GM12878 (cell line): Measurements from ENCODE around the gene ERVFRD-1. TPM values are rescaled to one million over a fixed set of nuclear protein-coding genes. Genes with fewer than 3 reads are reported as not detected.

Experiments used
- ATAC-seq: fragments of 200-7000 bp; cut with Tn5 transposase; 3 replicates; pipeline ENCODE4 v1.9.1; 2020; ENCODE audit warnings: mild to moderate bottlenecking, moderate library complexity
- BruUV-seq: library from RNA; stranded (reverse); fragments of 400-500 nt; replicated peaks from 2 replicates; lab custom pipeline; 2021; lab: Mats Ljungman, UMichigan
- CTCF ChIA-PET: fragments of 300-600 bp; sonication (Branson Sonifier 250); formaldehyde crosslinking; extraction: SDS; loops from one replicate; lab custom pipeline; 2021; ENCODE audit warnings: inconsistent platforms; lab: Yijun Ruan, JAX
- POLR2A ChIA-PET: fragments of 350-600 bp; formaldehyde crosslinking; extraction: SDS; loops from one replicate; lab custom pipeline; 2021; ENCODE audit warnings: inconsistent platforms; lab: Charles Lee
- RAD21 ChIA-PET: fragments of 300-600 bp; sonication (Branson Sonifier 250); formaldehyde crosslinking; loops from one replicate; lab custom pipeline; 2023; ENCODE audit warnings: antibody characterized with exemption; ENCODE audit not compliant: unreplicated experiment; lab: Charles Lee
- SMC1A ChIA-PET: fragments of 300-600 bp; sonication (Branson Sonifier 250); formaldehyde crosslinking; loops from one replicate; lab custom pipeline; 2023; ENCODE audit not compliant: unreplicated experiment, uncharacterized antibody; lab: Charles Lee
- DNase-seq: peaks from one replicate; pipeline ENCODE4 v3.0.0-alpha.2; 2011; ENCODE audit warnings: low read depth, low spot score
- FAIRE-seq: peaks from 3 replicates; lab custom pipeline; 2011; peaks lifted over from hg19 to GRCh38; lab: Jason Lieb, UNC
- H2AFZ ChIP-seq: 2 replicates; pipeline ENCODE4 v1.6.0; 2011; ENCODE audit warnings: low read depth, low read length, control low read depth; ENCODE audit not compliant: control insufficient read depth
- H3K27ac ChIP-seq: 2 replicates; pipeline ENCODE4 v1.5.1; 2011; ENCODE audit warnings: control low read depth; ENCODE audit not compliant: control insufficient read depth, insufficient read depth
- H3K27me3 ChIP-seq, 2 experiments: replicated peaks in 1 of 2; 2 replicates each; pipeline versions ENCODE4 v1.6.0 to v1.6.1; 2011; ENCODE audit warnings: low read length in 1 of 2; ENCODE audit not compliant: control insufficient read depth in 2 of 2, insufficient read depth in 2 of 2
- H3K36me3 ChIP-seq, 2 experiments: 2 replicates each; pipeline ENCODE4 v1.5.1; 2011; ENCODE audit warnings: low read length in 1 of 2; ENCODE audit not compliant: control insufficient read depth in 2 of 2, insufficient read depth in 2 of 2
- H3K4me1 ChIP-seq: 2 replicates; pipeline ENCODE4 v1.6.1; 2011; ENCODE audit warnings: mild to moderate bottlenecking, low read length, moderate library complexity, mixed read lengths; ENCODE audit not compliant: control insufficient read depth, insufficient read depth
- H3K4me2 ChIP-seq: 2 replicates; pipeline ENCODE4 v1.6.0; 2011; ENCODE audit warnings: control low read depth; ENCODE audit not compliant: control insufficient read depth, insufficient read depth
- H3K4me3 ChIP-seq: fragments of 200-600 bp; sonication (generic); 2 replicates; pipeline ENCODE4 v1.5.1; 2016
- H3K79me2 ChIP-seq: 2 replicates; pipeline ENCODE4 v1.6.0; 2011; ENCODE audit warnings: low read length; ENCODE audit not compliant: control insufficient read depth, insufficient read depth
- H3K9ac ChIP-seq: 2 replicates; pipeline ENCODE4 v1.8.0; 2011; ENCODE audit warnings: low read length, control low read depth, mixed read lengths; ENCODE audit not compliant: control insufficient read depth, insufficient read depth
- H3K9me3 ChIP-seq: replicated peaks from 3 replicates; pipeline ENCODE4 v1.5.1; 2011; ENCODE audit warnings: mild to moderate bottlenecking, low read length; ENCODE audit not compliant: control insufficient read depth, insufficient read depth
- H4K20me1 ChIP-seq: 2 replicates; pipeline ENCODE4 v1.6.0; 2011; ENCODE audit not compliant: control insufficient read depth, insufficient read depth
- ATF7 ChIP-seq: fragments of 450-650 bp; IDR thresholded peaks from 2 replicates; pipeline ENCODE4 v1.6.1; 2016; ENCODE audit warnings: low read depth, mild to moderate bottlenecking
- CEBPZ ChIP-seq: fragments of 150-350 bp; IDR thresholded peaks from 2 replicates; pipeline ENCODE4 v1.6.1; 2016; ENCODE audit warnings: low read depth, low read length
- CHD1 ChIP-seq: IDR thresholded peaks from 2 replicates; pipeline ENCODE4 v1.6.1; 2012; ENCODE audit warnings: low read depth, low read length, improper control_type of control experiment
- CHD4 ChIP-seq: fragments of 200-600 bp; sonication (generic); IDR thresholded peaks from 2 replicates; pipeline ENCODE4 v1.6.1; 2016; ENCODE audit warnings: mild to moderate bottlenecking
- CREB1 ChIP-seq: IDR thresholded peaks from 2 replicates; pipeline ENCODE4 v1.6.1; 2012; ENCODE audit warnings: low read depth, mild to moderate bottlenecking, inconsistent platforms
- CREM ChIP-seq: IDR thresholded peaks from 2 replicates; pipeline ENCODE4 v1.6.1; 2014; ENCODE audit warnings: antibody characterized with exemption, low read depth
- EED ChIP-seq: sonication (generic); IDR thresholded peaks from 2 replicates; pipeline ENCODE4 v1.6.1; 2016; ENCODE audit warnings: antibody characterized with exemption, low read depth
- ESRRA ChIP-seq: IDR thresholded peaks from 2 replicates; pipeline ENCODE4 v1.6.1; 2012; ENCODE audit warnings: mild to moderate bottlenecking, low read length, improper control_type of control experiment
- ETV6 ChIP-seq, 2 experiments: fragments of 450-650 bp in 1 of 2; IDR thresholded peaks in 1 of 2; conservative IDR thresholded peaks in 1 of 2; 2 replicates each; pipeline ENCODE4 v1.6.1; 2014; ENCODE audit warnings: antibody characterized with exemption in 1 of 2, borderline replicate concordance in 1 of 2, low read depth in 1 of 2, mild to moderate bottlenecking in 1 of 2, moderate library complexity in 1 of 2
- FOXM1 ChIP-seq: IDR thresholded peaks from 2 replicates; pipeline ENCODE4 v1.6.1; 2012; ENCODE audit warnings: low read depth, mild to moderate bottlenecking, inconsistent platforms, low read length, moderate library complexity
- GATAD2B ChIP-seq: fragments of 450-650 bp; conservative IDR thresholded peaks from 2 replicates; pipeline ENCODE4 v1.6.1; 2017; ENCODE audit warnings: low read depth, mild to moderate bottlenecking, moderate library complexity
- MYB ChIP-seq: fragments of 150-350 bp; IDR thresholded peaks from 2 replicates; pipeline ENCODE4 v1.6.1; 2014; ENCODE audit warnings: mild to moderate bottlenecking, low read depth, low read length, borderline replicate concordance
- NFIC ChIP-seq: IDR thresholded peaks from 2 replicates; pipeline ENCODE4 v1.6.1; 2012; ENCODE audit warnings: low read depth, mild to moderate bottlenecking, inconsistent platforms, low read length, moderate library complexity
- POU2F2 ChIP-seq: IDR thresholded peaks from 3 replicates; pipeline ENCODE4 v1.6.1; 2011; ENCODE audit warnings: low read depth, mild to moderate bottlenecking, low read length, borderline replicate concordance
- RBBP5 ChIP-seq: fragments of 200-600 bp; sonication (generic); conservative IDR thresholded peaks from 2 replicates; pipeline ENCODE4 v1.6.1; 2016
- SIN3A ChIP-seq: IDR thresholded peaks from 2 replicates; pipeline ENCODE4 v1.6.1; 2012; ENCODE audit warnings: low read depth, low read length, improper control_type of control experiment
- SPI1 ChIP-seq: IDR thresholded peaks from 2 replicates; pipeline ENCODE4 v1.6.1; 2011; ENCODE audit warnings: low read depth, mild to moderate bottlenecking, low read length, moderate library complexity, borderline replicate concordance; ENCODE audit not compliant: insufficient read depth
- WGBS: methylation state at CpG from one replicate; pipeline ENCODE4 v1.1.6; 2016; ENCODE audit warnings: low lambda C conversion rate; ENCODE audit not compliant: insufficient replicate concordance, insufficient coverage; ENCODE audit errors: missing lambda C conversion rate; 5-methylcytosine and 5-hydroxymethylcytosine counted together
- in situ Hi-C: fragments of 300-500 bp; cut with MboI; formaldehyde crosslinking; loops from 9 replicates; pipeline ENCODE4 v1.14.3; 2018; ENCODE audit warnings: mixed read lengths
- intact Hi-C: fragments of 100-400 bp; cut with micrococcal nuclease; formaldehyde crosslinking; loops from one replicate; pipeline ENCODE4 v1.14.2; 2022; ENCODE audit not compliant: unreplicated experiment
- polyA plus RNA-seq, 11 experiments: library from polyadenylated mRNA; depleted of rRNA in 4 of 11; unstranded in 6 of 11; stranded (reverse) in 5 of 11; fragments of >200 nt; fragmentation: Nextera tagmentation in 4 of 11; fragmentation: Illumina TruSeq in 1 of 11; extraction: Ambion mirVana in 4 of 11; extraction: Trizol in 1 of 11; gene quantifications; 1 replicate in 1 of 11; 2 replicates in 10 of 11; pipeline versions ENCODE4 v1.2.1 to v1.2.3, GENCODE V29; 2011 to 2016; ENCODE audit warnings: inconsistent platforms in 2 of 11, missing spikeins in 2 of 11, low read depth in 1 of 11
- total RNA-seq, 4 experiments: library from RNA; depleted of rRNA in 3 of 4; stranded (reverse); fragments of >200 nt in 3 of 4; fragmentation: Illumina TruSeq in 1 of 4; extraction: Trizol in 1 of 4; gene quantifications; 2 replicates each; pipeline versions ENCODE4 v1.2.1 to v1.2.3, GENCODE V29; 2013 to 2021
- TF ChIP-seq, protein P1 (sequence below): IDR thresholded peaks from 2 replicates; pipeline ENCODE4 v1.6.1; 2012; ENCODE audit warnings: low read depth, low read length, improper control_type of control experiment
- TF ChIP-seq, protein P2 (sequence below): IDR thresholded peaks from 2 replicates; pipeline ENCODE4 v1.6.1; 2011; ENCODE audit warnings: low read depth, low read length, improper control_type of control experiment, borderline replicate concordance

Gene ERVFRD-1
- total and polyA plus RNA-seq, 10 of the 15 experiments (the other 5 are each of a cell fraction or from before 2014, with no cell fraction given): 0.03 to 0.11 (median 0.07) TPM; not detected in 7

DNA sequence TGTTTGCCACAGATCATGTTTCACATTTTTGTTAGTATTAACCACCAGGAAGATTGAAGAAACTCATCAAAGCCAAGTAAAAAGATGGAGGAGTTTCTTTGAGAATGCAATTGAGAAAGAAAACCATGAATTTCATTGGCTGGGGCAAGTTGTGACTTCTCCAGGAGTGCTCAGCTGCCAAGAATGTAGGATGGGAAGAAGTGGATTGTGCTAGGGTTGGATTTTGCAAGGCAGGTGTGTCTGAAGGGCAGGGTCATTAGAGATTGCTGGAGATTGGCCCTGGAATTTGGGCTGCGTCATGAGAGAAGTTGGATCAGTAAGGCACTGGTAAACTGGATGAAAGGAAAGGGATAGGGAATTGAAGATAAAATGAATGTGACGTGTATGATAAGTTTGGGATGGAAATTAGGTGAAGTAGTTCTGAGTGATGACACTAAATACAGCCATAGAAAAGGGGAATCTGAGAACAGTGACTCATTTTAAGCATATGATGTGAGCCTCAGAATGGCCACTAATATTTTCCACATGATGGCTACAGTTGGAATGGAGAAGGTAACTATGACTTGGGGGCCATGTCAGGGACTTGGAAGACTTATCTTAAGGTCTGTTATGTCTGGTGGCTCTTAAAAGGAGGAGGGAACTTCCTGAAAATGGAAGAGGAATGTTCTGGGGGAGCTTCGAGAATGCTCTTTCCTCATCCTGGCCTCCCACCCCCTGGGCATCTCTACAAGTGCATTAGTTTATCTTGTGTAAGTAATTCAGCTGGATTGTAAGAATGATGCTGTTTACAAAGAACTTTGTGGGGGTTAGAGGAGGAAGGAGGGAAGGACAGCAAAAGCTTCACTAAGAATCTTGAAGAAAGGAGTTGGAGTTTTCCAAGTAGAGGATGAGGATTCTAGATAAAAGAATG lies 27.8 kb upstream of the ERVFRD-1 start:
- FAIRE-seq (no peak), DNase-seq (no peak), ATAC-seq (peak; percentile 80)
- Histone ChIP-seq H3K9ac (no peak overlapping the region), H4K20me1 (no peaks in the 10 kb centered on the region), H3K27ac (no peak overlapping the region), H3K4me1 (peaks cover 5% of the 10 kb centered on the region; the same call in 1 of the 2 replicates), H3K27me3 (no peaks in the 10 kb centered on the region), H3K4me2 (no peak overlapping the region), H3K4me3 (no peak overlapping the region), H3K79me2 (no peaks in the 10 kb centered on the region), H3K36me3 (peaks cover 5 to 7% of the 10 kb centered on the region in 2 experiments), H3K9me3 (no peaks in the 10 kb centered on the region), H2AFZ (no peak overlapping the region)
- CTCF ChIA-PET: interaction anchor here (0.7 to 1.2 kb wide), 4 partner anchors 356 to 437 kb away, joined by 3 to 7 read pairs (median 5); no protein-coding TSS in a partner anchor
- RAD21 ChIA-PET: interaction anchor here (2.7 kb wide), 1 partner anchor 356 kb away, joined by 19 read pairs; no protein-coding TSS in a partner anchor
- 64% methylated on average over 3 of the region's 3 CpGs for WGBS
- intact Hi-C loops (no loop called here), in situ Hi-C loops (no loop called here)
- POLR2A ChIA-PET: interaction anchor here (0.9 kb wide), 1 partner anchor 443 kb away, joined by 3 read pairs; no protein-coding TSS in a partner anchor
- no TSS peak for BruUV-seq
- SMC1A ChIA-PET: interaction anchor here (0.6 to 1.9 kb wide), 5 partner anchors 12 to 436 kb away, joined by 3 to 7 read pairs (median 3); no protein-coding TSS in a partner anchor
- TF ChIP-seq RBBP5: no peak
- TF ChIP-seq MYB: no peak
- TF ChIP-seq ESRRA: no peak
- peak; percentile 25; the same call in 1 of the 2 replicates for TF ChIP-seq CREM
- no peak for TF ChIP-seq CEBPZ
- no peak for TF ChIP-seq SIN3A
- TF ChIP-seq CHD4: no peak
- TF ChIP-seq ETV6 (conservative IDR thresholded peaks at IDR 0.05 in 1 of 2, IDR thresholded peaks at IDR 0.05 in 1 of 2; ENCODE audit: borderline replicate concordance in 1 of 2, low read depth in 1 of 2): no peak
- 0 out of 2 replicates have a peak, but pooled peaks have one; percentile 40 for TF ChIP-seq CREB1
- TF ChIP-seq CHD1: no peak
- TF ChIP-seq GATAD2B: no peak
- TF ChIP-seq EED: peak; percentile 55; the same call in 1 of the 2 replicates
- TF ChIP-seq POU2F2: no peak
- peak; percentile 72 for TF ChIP-seq ATF7
- TF ChIP-seq, protein P1, sequence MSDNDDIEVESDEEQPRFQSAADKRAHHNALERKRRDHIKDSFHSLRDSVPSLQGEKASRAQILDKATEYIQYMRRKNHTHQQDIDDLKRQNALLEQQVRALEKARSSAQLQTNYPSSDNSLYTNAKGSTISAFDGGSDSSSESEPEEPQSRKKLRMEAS: no peak
- no peak for TF ChIP-seq SPI1
- TF ChIP-seq NFIC: peak; percentile 74; the same call in 1 of the 2 replicates
- peak; percentile 54; the same call in 1 of the 2 replicates for TF ChIP-seq FOXM1
- TF ChIP-seq, protein P2, sequence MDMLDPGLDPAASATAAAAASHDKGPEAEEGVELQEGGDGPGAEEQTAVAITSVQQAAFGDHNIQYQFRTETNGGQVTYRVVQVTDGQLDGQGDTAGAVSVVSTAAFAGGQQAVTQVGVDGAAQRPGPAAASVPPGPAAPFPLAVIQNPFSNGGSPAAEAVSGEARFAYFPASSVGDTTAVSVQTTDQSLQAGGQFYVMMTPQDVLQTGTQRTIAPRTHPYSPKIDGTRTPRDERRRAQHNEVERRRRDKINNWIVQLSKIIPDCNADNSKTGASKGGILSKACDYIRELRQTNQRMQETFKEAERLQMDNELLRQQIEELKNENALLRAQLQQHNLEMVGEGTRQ: no peak
